ENCODE results near the gene HDAC4.

DNA sequence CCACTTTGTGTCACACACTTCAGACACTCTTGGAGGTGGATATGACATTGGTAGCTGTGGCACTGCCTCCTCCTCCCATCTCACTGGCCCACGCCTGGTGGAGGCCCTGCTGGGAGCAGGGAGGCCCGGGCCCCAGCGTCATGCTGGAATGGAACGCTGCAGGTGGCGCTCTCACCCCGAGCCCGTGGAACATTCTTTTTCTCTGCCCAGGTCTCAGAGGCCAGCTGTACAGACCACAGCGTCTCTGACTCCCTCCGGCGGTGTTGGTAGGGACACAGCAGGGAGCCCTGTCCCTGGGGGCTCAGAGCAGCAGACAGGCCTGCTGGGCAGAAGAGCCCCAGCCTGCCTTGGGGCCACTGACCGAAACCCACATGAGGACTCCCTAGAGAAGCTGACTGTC, 334.9 kb downstream of the HDAC4 start:
- no peak for TF ChIP-seq CTCF (IDR thresholded peaks at IDR 0.05)
- TF ChIP-seq POLR2A (IDR thresholded peaks at IDR 0.05), result no peak
